ENCODE data around the gene JAM3. TPM values are rescaled to one million over a fixed set of nuclear protein-coding genes. Genes with fewer than 3 reads are reported as not detected.
"Not testable (repeated sequence)": the region's sequence is repeated elsewhere in the genome, so short reads cannot be mapped to it uniquely, and the experiment has no call there.

JAM3 gene
- total RNA-seq, 1 donor from 2014 or later = 2.8 TPM

GRCh38 chr11:134101282-134101681 lies 32.4 kb downstream of the JAM3 start:
- peak in 1 of 2 donors; percentile 10 for DNase-seq (ENCODE audit: low read depth in 2 of 2)

GRCh38 chr11:134110252-134110815 lies 41.5 kb downstream of the JAM3 start:
- DNase-seq (ENCODE audit: low read depth in 2 of 2) = no peak

- not testable (repeated sequence) for DNase-seq (ENCODE audit: low read depth in 2 of 2)
Measured at GRCh38 chr11:134113787-134114186, 44.9 kb downstream of the JAM3 start.

GRCh38 chr11:134116210-134116609 lies 47.3 kb downstream of the JAM3 start:
- no peak for DNase-seq (ENCODE audit: low read depth in 2 of 2)

- DNase-seq (ENCODE audit: low read depth in 2 of 2) = no peak
Measured at GRCh38 chr11:134118006-134118405, 49.1 kb downstream of the JAM3 start.

GRCh38 chr11:134119094-134119493 lies 50.2 kb downstream of the JAM3 start:
- DNase-seq (ENCODE audit: low read depth in 2 of 2) = peak in 1 of 2 donors; percentile 48

GRCh38 chr11:134120143-134120850 lies 51.4 kb downstream of the JAM3 start:
- DNase-seq (ENCODE audit: low read depth in 2 of 2) = peak in 1 of 2 donors; percentile 72

GRCh38 chr11:134120921-134121526 lies 52.2 kb downstream of the JAM3 start:
- DNase-seq (ENCODE audit: low read depth in 2 of 2) = peak; percentile 30 to 86

GRCh38 chr11:134124660-134125451 lies 56.0 kb downstream of the JAM3 start:
- peak; percentile 35 to 82 for DNase-seq (ENCODE audit: low read depth in 2 of 2)

GRCh38 chr11:134125507-134125906 lies 56.6 kb downstream of the JAM3 start:
- DNase-seq (ENCODE audit: low read depth in 2 of 2) = peak in 1 of 2 donors; percentile 47

- DNase-seq (ENCODE audit: low read depth in 2 of 2) = peak; percentile 49 to 89
Measured at GRCh38 chr11:134126217-134126822, 57.4 kb downstream of the JAM3 start.

- DNase-seq (ENCODE audit: low read depth in 2 of 2) = peak in 1 of 2 donors; percentile 23
Measured at GRCh38 chr11:134131628-134132244, 62.9 kb downstream of the JAM3 start.

- DNase-seq (ENCODE audit: low read depth in 2 of 2) = peak in 1 of 2 donors; percentile 19
Measured at GRCh38 chr11:134132808-134133207, 63.9 kb downstream of the JAM3 start.

GRCh38 chr11:134134167-134134566 lies 65.3 kb downstream of the JAM3 start:
- no peak for DNase-seq (ENCODE audit: low read depth in 2 of 2)

- no peak for DNase-seq (ENCODE audit: low read depth in 2 of 2)
Measured at GRCh38 chr11:134138376-134138775, 69.5 kb downstream of the JAM3 start.

GRCh38 chr11:134139303-134139872 lies 70.5 kb downstream of the JAM3 start:
- DNase-seq (ENCODE audit: low read depth in 2 of 2) = no peak

GRCh38 chr11:134139873-134140331 lies 71.0 kb downstream of the JAM3 start:
- DNase-seq (ENCODE audit: low read depth in 2 of 2) = peak; percentile 86

GRCh38 chr11:134140961-134141490 lies 72.2 kb downstream of the JAM3 start:
- no peak for DNase-seq (ENCODE audit: low read depth in 2 of 2)

- DNase-seq (ENCODE audit: low read depth in 2 of 2) = no peak
Measured at GRCh38 chr11:134142536-134142935, 73.7 kb downstream of the JAM3 start.

- no peak for DNase-seq (ENCODE audit: low read depth in 2 of 2)
Measured at GRCh38 chr11:134143801-134144200, 74.9 kb downstream of the JAM3 start.
